Measurements from ENCODE around the gene OR2T35.
"Not testable (repeated sequence)": the region's sequence is repeated elsewhere in the genome, so short reads cannot be mapped to it uniquely, and the experiment has no call there.

DNA sequence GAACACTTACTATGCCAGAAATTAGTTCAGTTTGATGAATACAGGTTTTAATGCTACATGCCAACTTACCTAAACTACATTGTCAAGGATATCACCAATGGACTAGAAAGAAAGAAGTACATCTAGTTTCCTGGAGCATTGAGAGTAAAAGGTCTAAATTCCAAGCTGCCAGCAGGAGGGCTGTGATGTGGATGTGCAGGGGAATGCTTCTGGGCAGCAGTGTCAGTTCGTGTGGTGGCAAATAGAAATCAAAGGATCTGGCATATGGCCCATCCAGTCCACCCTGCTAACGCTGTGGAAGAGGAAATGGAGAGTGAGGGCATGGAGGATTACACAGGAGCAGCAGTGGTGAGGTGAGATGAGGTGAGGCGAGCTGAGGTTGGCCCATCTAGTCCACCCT, at the start of gene OR2T35:
- TF ChIP-seq, protein P1, sequence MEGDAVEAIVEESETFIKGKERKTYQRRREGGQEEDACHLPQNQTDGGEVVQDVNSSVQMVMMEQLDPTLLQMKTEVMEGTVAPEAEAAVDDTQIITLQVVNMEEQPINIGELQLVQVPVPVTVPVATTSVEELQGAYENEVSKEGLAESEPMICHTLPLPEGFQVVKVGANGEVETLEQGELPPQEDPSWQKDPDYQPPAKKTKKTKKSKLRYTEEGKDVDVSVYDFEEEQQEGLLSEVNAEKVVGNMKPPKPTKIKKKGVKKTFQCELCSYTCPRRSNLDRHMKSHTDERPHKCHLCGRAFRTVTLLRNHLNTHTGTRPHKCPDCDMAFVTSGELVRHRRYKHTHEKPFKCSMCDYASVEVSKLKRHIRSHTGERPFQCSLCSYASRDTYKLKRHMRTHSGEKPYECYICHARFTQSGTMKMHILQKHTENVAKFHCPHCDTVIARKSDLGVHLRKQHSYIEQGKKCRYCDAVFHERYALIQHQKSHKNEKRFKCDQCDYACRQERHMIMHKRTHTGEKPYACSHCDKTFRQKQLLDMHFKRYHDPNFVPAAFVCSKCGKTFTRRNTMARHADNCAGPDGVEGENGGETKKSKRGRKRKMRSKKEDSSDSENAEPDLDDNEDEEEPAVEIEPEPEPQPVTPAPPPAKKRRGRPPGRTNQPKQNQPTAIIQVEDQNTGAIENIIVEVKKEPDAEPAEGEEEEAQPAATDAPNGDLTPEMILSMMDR (IDR thresholded peaks at IDR 0.05): not testable (repeated sequence)
- not testable (repeated sequence) for TF ChIP-seq EZH2 (IDR thresholded peaks at IDR 0.05; ENCODE audit: borderline replicate concordance, insufficient read depth, low read depth, low read length, poor library complexity, severe bottlenecking)
